ENCODE results near the gene TICRR. TPM values are rescaled to one million over a fixed set of nuclear protein-coding genes. Genes with fewer than 3 reads are reported as not detected.
"Not testable (repeated sequence)": the region's sequence is repeated elsewhere in the genome, so short reads cannot be mapped to it uniquely, and the experiment has no call there.

The TICRR gene
- total RNA-seq, 2 experiments from 2014 or later, result 28.8 to 29.8 TPM

DNA sequence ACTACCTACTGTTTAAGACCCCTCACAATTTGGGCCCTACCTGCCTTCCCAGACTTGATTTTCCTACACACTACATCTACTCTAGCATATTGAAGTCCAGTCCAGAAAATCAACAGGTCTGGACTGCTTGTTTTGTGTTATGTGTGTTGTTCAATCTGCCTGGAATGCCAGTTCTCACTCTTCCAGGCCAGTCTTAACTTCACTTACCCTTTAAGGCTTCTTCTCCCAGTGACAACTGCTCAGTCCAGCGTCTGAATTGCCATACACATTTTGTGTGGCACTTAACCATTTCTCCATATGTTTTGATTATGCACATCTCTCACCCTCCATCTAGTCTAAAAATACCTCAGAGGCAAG lies 1.1 kb downstream of the TICRR start:
- peak overlapping the region; percentile 85 for H3K4me3 Mint-ChIP-seq
- no peaks in the 10 kb centered on the region for H3K9me3 Mint-ChIP-seq
- POLR2A ChIA-PET, result no interaction called here
- no peak for DNase-seq
- H3K27ac Mint-ChIP-seq, result peak overlapping the region; percentile 61
- H3K27me3 Mint-ChIP-seq, result peaks cover 8% of the 10 kb centered on the region
- CTCF ChIA-PET, result no interaction called here
- H3K4me1 Mint-ChIP-seq, result peaks cover 39% of the 10 kb centered on the region
- H3K36me3 Mint-ChIP-seq (ENCODE audit: low read depth), result peaks cover 35% of the 10 kb centered on the region

DNA sequence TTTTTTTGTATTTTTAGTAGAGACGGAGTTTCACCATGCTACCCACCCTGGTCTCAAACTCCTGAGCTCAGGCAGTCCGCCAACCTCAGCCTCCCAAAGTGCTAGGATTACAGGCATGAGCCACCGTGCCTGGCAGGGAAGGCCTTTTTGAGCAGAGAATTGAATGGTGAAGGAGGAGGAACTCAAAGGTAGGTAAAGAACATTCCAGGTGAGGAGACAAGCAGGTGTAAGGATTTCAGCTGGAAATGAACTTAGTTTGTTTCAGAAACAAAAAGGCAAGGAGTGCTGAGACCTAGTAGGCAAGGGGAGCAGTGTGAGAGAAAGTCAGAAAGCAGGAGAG lies 2.5 kb downstream of the TICRR start:
- DNase-seq, result no peak
- H3K4me3 Mint-ChIP-seq, result peak overlapping the region; percentile 85
- no peak overlapping the region for H3K27ac Mint-ChIP-seq
- ChIA-PET POLR2A (no interaction called here), CTCF (no interaction called here)
- peaks cover 2% of the 10 kb centered on the region for H3K27me3 Mint-ChIP-seq
- H3K4me1 Mint-ChIP-seq, result peaks cover 42% of the 10 kb centered on the region
- peaks cover 38% of the 10 kb centered on the region for H3K36me3 Mint-ChIP-seq (ENCODE audit: low read depth)
- H3K9me3 Mint-ChIP-seq, result no peaks in the 10 kb centered on the region

DNA sequence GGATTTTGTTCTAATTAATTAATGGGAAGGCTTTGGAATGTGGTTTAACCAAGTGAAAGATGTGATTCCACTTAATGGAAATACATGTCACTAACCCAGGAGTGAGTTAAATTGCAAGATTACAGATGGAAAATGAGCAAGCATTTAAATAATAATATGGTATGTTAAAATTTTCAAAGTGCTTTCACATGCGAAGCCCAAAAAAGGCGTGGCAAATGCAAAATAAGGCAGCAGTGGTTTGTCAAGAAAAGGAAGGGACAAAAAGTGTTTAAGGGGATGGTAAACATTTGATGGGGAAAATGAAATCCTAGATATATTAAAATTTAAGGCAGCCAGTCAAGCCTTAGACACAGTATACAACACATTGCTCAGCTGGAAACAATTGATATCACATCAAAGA lies 2.9 kb downstream of the TICRR start:
- CTCF ChIA-PET, result no interaction called here
- H3K27me3 Mint-ChIP-seq, result peaks cover 2% of the 10 kb centered on the region

DNA sequence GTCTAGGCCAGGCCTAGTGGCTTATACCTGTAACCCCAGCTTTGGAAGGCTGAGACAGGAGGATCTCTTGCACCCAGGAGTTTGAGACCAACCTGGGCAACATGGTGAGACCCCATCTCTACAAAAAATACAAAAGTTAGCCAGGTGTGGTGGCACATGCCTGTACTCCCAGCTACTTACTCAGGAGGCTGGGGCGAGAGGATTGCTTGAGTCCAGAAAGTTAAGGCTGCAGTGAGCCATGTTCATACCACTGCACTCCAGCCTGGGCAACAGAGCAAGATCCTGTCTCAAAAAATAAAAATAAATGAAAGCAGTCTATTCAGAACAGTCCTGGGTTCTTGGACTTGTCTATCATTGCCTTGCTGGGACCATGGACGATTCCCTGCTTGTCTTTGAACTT lies 5.5 kb downstream of the TICRR start:
- CTCF ChIA-PET, H3K27ac Mint-ChIP-seq, DNase-seq, POLR2A ChIA-PET, H3K27me3 Mint-ChIP-seq, H3K4me3 Mint-ChIP-seq, H3K9me3 Mint-ChIP-seq: not testable (repeated sequence)
- peaks cover 52% of the 10 kb centered on the region for H3K36me3 Mint-ChIP-seq (ENCODE audit: low read depth)
- H3K4me1 Mint-ChIP-seq, result peaks cover 39% of the 10 kb centered on the region

More for the DNA sequence above, 2.9 kb downstream of the TICRR start:
- Mint-ChIP-seq H3K4me3 (peak overlapping the region; percentile 85), H3K27ac (no peak overlapping the region), H3K36me3 (ENCODE audit: low read depth) (peaks cover 38% of the 10 kb centered on the region), H3K9me3 (no peaks in the 10 kb centered on the region), H3K4me1 (peaks cover 42% of the 10 kb centered on the region)
- POLR2A ChIA-PET, result no interaction called here
- no peak for DNase-seq

DNA sequence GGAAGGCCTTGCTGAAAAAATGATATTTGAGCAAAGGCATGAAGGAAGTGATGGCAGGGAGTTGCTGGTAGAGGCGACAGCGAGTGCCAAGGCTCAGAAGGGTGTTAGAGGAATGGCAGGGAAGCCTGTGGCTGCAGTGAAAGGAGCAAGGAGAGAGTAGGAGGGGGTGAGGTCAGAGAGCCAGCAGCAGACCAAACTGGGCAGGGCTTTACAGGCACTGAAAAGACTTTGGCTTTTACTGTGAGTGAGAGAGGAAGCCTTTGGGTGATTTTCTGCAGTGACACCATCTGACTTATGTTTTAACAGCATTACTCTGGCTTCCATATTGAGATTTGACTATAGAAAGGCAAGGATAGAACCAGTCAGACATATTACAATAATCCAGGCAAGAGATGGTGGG lies 11.4 kb downstream of the TICRR start:
- H3K4me1 Mint-ChIP-seq, result peaks cover under 1% of the 10 kb centered on the region
- H3K4me3 Mint-ChIP-seq, result no peak overlapping the region
- ChIA-PET CTCF (no interaction called here), POLR2A (interaction anchor here (0.5 to 0.6 kb wide), 2 partner anchors 280 to 291 kb away, joined by 3 to 4 read pairs; no protein-coding TSS in a partner anchor)
- H3K9me3 Mint-ChIP-seq, result no peaks in the 10 kb centered on the region
- H3K27me3 Mint-ChIP-seq, result no peaks in the 10 kb centered on the region
- DNase-seq, result no peak
- H3K27ac Mint-ChIP-seq, result no peak overlapping the region
- H3K36me3 Mint-ChIP-seq (ENCODE audit: low read depth), result peaks cover 31% of the 10 kb centered on the region

DNA sequence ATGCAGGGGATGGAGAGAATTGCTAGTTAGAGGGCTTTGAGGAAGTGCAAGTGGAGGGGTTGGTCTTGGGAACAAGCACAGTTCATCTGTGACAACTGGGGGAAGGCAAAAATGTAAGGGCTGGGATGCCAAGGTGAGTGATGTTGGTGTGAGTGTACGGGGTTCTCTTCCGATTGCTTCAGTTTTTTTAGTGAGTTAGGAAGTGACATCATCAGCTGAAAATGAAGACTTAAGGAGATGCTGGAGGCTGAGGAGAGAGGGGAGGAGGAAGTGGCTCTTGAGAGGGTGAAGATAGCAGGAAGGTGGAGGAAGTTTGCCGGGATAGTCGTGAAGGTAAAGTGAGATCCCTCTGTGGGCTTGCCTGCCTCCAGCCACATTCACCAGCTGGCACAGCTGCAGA lies 12.7 kb downstream of the TICRR start:
- no peaks in the 10 kb centered on the region for H3K4me1 Mint-ChIP-seq
- ChIA-PET POLR2A (interaction anchor here (0.6 kb wide), 1 partner anchor 16 kb away, joined by 4 read pairs; no protein-coding TSS in a partner anchor), CTCF (no interaction called here)
- no peak overlapping the region for H3K4me3 Mint-ChIP-seq
- no peak for DNase-seq
- H3K27ac Mint-ChIP-seq, result no peak overlapping the region
- no peaks in the 10 kb centered on the region for H3K9me3 Mint-ChIP-seq
- no peaks in the 10 kb centered on the region for H3K27me3 Mint-ChIP-seq
- peaks cover 34% of the 10 kb centered on the region for H3K36me3 Mint-ChIP-seq (ENCODE audit: low read depth)

DNA sequence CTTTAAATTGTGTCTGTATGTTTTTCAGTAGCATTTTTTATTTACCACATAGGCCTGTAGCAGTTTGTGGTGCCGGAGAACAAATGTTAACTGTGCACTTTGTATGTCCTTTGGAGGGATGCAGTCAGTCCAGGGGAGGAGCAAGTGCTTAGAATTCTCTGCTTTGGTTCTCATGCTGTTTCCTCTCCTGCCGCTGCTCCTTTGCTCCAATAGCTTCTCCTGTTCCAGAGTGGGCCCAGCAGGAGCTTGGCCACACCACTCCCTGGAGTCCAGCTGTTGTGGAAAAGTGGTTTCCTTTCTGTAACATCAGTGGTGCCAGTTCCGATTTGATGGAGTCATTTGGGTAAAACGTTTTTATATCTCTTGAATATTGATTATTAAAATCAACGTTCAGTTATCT lies 16.6 kb downstream of the TICRR start:
- Mint-ChIP-seq H3K36me3 (ENCODE audit: low read depth) (peaks cover 39% of the 10 kb centered on the region), H3K27ac (no peak overlapping the region), H3K4me1 (peaks cover 2% of the 10 kb centered on the region), H3K27me3 (no peaks in the 10 kb centered on the region), H3K9me3 (no peaks in the 10 kb centered on the region), H3K4me3 (no peak overlapping the region)
- POLR2A ChIA-PET, result no interaction called here
- DNase-seq, result no peak
- CTCF ChIA-PET, result no interaction called here

DNA sequence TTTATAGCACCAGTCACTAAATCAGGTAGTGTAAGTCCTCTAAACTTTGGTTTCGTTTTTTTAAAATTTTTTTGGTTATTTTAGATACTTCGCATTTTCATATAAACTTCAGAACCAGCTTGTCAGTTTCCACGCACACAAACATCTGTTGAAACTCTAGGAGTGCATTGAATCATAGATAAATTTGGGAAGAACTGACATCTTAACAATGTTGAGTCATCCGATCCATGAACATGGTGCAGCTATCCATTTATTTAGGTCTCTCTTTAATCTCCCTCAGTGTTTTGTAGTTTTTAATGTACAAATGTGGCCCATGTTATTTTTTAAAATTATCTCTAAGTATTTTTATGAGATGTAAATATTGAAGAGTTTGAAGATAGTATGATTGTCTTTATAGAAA lies 17.7 kb downstream of the TICRR start:
- CTCF ChIA-PET, result no interaction called here

DNA sequence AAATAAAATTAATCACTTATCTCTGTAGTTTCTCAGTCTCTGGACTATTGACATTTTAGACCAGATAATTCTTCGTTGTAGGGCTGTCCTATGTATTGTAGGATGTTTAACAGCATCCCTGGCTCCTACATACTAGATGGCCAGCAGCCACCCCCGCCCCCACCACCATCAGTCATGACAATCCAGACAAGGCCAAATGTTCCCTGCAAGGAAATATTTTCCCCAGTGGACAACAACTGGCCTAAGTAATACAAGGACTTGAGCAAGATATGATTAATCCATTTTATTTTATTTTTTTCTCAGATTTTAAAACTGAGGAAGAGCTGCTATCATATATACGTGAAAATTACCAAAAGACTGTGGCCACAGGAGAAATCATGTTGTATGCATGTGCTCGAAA lies 23.8 kb downstream of the TICRR start:
- peaks cover 2% of the 10 kb centered on the region for H3K4me1 Mint-ChIP-seq
- no peak overlapping the region for H3K27ac Mint-ChIP-seq
- ChIA-PET CTCF (no interaction called here), POLR2A (no interaction called here)
- peaks cover 52% of the 10 kb centered on the region for H3K36me3 Mint-ChIP-seq (ENCODE audit: low read depth)
- H3K27me3 Mint-ChIP-seq, result no peaks in the 10 kb centered on the region
- H3K4me3 Mint-ChIP-seq, result no peak overlapping the region
- no peaks in the 10 kb centered on the region for H3K9me3 Mint-ChIP-seq
- no peak for DNase-seq

More for the DNA sequence above, 17.7 kb downstream of the TICRR start:
- H3K4me1 Mint-ChIP-seq, result peaks cover 2% of the 10 kb centered on the region
- no peak for DNase-seq
- no peak overlapping the region for H3K27ac Mint-ChIP-seq
- no peak overlapping the region for H3K4me3 Mint-ChIP-seq
- H3K27me3 Mint-ChIP-seq, result no peaks in the 10 kb centered on the region
- peaks cover 50% of the 10 kb centered on the region for H3K36me3 Mint-ChIP-seq (ENCODE audit: low read depth)
- no peaks in the 10 kb centered on the region for H3K9me3 Mint-ChIP-seq
- POLR2A ChIA-PET, result no interaction called here

DNA sequence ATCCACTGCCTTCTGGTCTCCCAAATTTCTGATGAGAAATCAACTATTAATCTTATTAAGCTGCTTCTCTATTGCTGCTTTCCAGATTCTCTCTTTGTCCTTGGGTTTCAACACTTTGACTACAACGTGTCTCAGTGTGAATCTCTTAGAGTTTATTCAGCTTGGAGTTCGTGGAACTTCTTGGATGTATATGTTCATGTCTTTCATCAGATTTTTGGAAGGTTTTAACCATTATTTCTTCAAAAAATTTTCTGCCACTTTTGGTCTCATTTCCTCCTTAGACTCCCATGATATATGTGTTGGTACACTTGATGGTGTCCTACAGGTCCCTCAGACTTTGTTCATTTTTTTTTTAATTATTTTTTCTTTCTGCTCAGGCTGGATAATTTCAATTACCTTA lies 36.0 kb downstream of the TICRR start:
- Mint-ChIP-seq H3K9me3 (peaks cover 18% of the 10 kb centered on the region), H3K27ac (no peak overlapping the region), H3K4me1 (no peaks in the 10 kb centered on the region), H3K36me3 (ENCODE audit: low read depth) (peaks cover 85% of the 10 kb centered on the region), H3K4me3 (no peak overlapping the region), H3K27me3 (no peaks in the 10 kb centered on the region)
- no peak for DNase-seq
- ChIA-PET CTCF (no interaction called here), POLR2A (no interaction called here)

DNA sequence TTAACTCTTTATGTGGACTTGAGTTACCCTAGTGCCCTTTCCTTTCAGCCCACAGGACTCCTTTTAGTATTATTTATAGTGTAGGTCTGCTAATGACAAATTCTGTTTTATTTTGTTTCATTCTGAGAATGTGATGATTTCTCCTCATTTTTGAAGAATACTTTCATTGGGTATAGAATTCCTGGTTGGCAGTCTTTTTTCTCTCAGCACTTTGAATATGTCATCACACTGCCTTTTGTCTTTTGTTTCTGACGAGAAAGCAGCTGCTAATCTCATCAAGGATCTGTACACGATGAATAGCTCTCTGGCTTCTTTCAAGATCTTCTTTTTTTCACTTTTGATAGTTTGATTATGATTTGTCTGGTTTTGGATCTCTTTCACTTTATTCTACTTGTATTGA lies 37.8 kb downstream of the TICRR start:
- Mint-ChIP-seq H3K27ac (peak overlapping the region; percentile 3), H3K4me3 (no peak overlapping the region), H3K36me3 (ENCODE audit: low read depth) (peaks cover 80% of the 10 kb centered on the region), H3K27me3 (no peaks in the 10 kb centered on the region), H3K4me1 (no peaks in the 10 kb centered on the region), H3K9me3 (peaks cover 18% of the 10 kb centered on the region)
- no peak for DNase-seq
- ChIA-PET POLR2A (no interaction called here), CTCF (no interaction called here)

DNA sequence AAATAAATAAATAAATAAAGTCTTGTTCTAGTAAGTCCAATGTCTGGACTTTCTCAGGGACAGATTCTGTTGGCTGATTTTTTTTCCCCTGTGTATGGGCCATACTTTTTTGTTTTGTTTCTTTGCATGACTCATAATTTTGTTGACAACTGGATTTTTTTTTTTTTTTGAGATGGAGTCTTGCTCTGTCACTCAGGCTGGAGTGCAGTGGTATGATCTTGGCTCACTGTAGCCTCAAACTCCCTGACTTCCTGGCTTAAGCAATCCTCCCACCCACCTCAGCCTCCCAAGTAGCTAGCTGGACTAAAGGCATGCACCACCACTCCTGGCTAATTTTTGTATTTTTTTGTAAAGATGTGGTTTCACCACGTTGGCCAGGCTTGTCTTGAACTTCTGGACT lies 38.9 kb downstream of the TICRR start:
- H3K9me3 Mint-ChIP-seq, result peaks cover 18% of the 10 kb centered on the region
- H3K27ac Mint-ChIP-seq, result no peak overlapping the region
- CTCF ChIA-PET, result no interaction called here
- H3K4me1 Mint-ChIP-seq, result no peaks in the 10 kb centered on the region
- POLR2A ChIA-PET, result no interaction called here
- no peaks in the 10 kb centered on the region for H3K27me3 Mint-ChIP-seq
- no peak overlapping the region for H3K4me3 Mint-ChIP-seq
- no peak for DNase-seq
- peaks cover 79% of the 10 kb centered on the region for H3K36me3 Mint-ChIP-seq (ENCODE audit: low read depth)

DNA sequence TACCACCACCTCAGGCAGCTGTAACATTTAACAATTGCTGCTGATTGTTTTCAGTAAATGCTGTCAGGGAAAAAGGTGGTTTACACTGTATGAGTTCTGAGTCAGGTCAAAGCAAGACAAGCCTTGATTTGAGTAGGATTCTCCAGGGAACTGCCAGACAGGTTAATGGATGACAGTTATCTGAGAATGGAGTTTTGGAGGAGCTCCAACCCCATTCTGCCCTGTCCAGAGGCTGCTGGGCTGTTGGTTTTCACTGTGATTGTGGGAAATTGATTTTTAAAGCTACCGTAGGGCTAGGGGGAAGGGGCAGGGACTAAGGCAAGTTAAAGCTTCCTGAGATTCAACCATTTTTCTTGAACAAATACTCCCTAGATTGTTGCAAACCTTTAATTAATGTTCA lies 39.9 kb downstream of the TICRR start:
- Mint-ChIP-seq H3K9me3 (peaks cover 18% of the 10 kb centered on the region), H3K4me1 (no peaks in the 10 kb centered on the region), H3K27ac (no peak overlapping the region), H3K36me3 (ENCODE audit: low read depth) (peaks cover 76% of the 10 kb centered on the region), H3K4me3 (no peak overlapping the region), H3K27me3 (no peaks in the 10 kb centered on the region)
- no peak for DNase-seq
- CTCF ChIA-PET, result interaction anchor here (2.0 kb wide), 1 partner anchor 11 kb away, joined by 6 read pairs; no protein-coding TSS in a partner anchor
- POLR2A ChIA-PET, result no interaction called here

DNA sequence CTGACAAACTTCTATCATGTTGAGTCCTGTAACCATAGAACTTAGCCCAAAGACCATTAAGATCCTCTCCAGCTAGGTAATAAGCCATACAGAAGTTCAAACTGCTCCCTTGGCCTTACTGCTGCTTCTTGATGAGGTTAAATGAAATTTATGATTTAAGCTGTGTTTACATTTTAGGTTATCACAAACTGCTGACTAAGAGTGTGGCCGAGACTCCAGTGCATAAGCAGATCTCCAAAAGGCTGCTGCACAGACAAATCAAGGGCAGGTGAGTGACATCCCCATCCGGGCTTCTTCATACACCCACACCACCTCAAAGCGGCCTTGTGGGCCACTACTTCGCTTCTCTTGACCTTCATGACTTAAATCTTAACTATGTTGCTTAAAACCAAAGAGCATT lies 41.0 kb downstream of the TICRR start:
- Mint-ChIP-seq H3K4me3 (no peak overlapping the region), H3K36me3 (ENCODE audit: low read depth) (peaks cover 72% of the 10 kb centered on the region), H3K27me3 (no peaks in the 10 kb centered on the region), H3K4me1 (no peaks in the 10 kb centered on the region), H3K9me3 (peaks cover 14% of the 10 kb centered on the region), H3K27ac (no peak overlapping the region)
- POLR2A ChIA-PET, result no interaction called here
- CTCF ChIA-PET, result interaction anchor here (2.0 kb wide), 1 partner anchor 10 kb away, joined by 6 read pairs; no protein-coding TSS in a partner anchor
- DNase-seq, result no peak
